Cardiac fibroblast (primary cell): ENCODE data around the gene FSTL5.

Experiments used
- DNase-seq, 2 donors: peaks; one replicate each; pipeline versions ENCODE4 v3.0.0 to v3.0.0-alpha.2; 2010; ENCODE audit warnings: low read depth in 2 of 2
- H3K4me3 ChIP-seq, 2 donors: replicated peaks in 1 of 2; 1 replicate in 1 of 2; 2 replicates in 1 of 2; pipeline ENCODE4 v1.5.1; 2011; ENCODE audit warnings: low read depth in 2 of 2, low read length in 2 of 2, mild to moderate bottlenecking in 2 of 2, moderate library complexity in 1 of 2
- CTCF ChIP-seq: IDR thresholded peaks from one replicate; pipeline ENCODE4 v1.5.1; 2011; ENCODE audit warnings: low read depth, mild to moderate bottlenecking, low read length, inconsistent platforms

FSTL5 gene

DNA sequence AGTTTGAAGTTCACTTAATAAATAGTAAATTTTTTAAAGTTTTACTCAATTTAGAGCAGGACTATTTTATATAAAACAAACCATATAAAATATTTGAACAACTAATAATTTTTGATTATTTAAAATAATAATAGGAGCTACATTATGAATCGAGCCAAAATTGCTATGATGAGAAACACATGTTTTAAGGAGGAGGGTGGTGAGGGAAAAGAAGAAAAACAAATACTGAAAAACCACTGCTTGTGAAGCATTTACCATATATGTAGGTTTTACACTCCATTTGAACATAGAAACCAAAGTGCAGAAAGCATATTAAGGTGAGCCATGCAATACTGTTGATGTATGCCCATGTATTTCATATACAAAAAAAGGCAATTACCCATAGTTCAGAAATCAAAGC lies 448.9 kb downstream of the FSTL5 start:
- no peak for TF ChIP-seq CTCF
- H3K4me3 ChIP-seq: no peak overlapping the region
- DNase-seq: no peak

DNA sequence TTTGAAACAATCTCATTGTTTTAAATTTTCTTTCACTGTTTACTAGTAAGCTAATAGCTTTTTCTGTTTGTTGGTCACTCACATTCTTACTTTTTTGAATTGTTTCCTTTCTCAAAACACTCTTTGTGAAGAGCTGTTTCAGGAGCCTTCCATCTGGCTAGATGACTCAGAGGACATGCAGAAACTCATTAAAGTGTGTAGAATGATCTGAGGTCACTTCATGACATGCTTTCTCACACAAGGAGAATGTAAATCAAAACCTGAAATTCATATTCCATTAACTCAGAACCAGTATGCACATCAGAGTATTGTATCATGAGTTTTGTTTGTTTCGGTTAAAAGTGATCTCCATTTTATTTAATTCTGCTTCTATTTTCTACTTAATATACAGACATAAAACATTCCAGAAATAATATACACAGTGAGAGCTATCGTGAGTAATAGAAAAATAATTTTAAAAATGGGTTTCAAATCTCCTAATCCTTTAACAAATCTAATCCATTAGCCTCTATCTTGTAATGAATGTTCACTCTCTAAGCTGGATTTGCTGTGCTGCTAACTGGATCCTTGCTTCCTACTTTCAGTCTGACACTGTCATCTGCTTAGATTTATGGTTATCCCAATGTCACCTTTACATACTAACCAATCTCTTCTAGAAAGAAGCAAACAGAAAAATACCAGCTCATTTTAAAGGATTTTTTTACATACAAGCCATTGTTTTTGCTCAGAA lies 449.6 kb downstream of the FSTL5 start:
- TF ChIP-seq CTCF: no peak
- H3K4me3 ChIP-seq: no peak overlapping the region
- DNase-seq: peak in 1 of 2 donors; percentile 2

DNA sequence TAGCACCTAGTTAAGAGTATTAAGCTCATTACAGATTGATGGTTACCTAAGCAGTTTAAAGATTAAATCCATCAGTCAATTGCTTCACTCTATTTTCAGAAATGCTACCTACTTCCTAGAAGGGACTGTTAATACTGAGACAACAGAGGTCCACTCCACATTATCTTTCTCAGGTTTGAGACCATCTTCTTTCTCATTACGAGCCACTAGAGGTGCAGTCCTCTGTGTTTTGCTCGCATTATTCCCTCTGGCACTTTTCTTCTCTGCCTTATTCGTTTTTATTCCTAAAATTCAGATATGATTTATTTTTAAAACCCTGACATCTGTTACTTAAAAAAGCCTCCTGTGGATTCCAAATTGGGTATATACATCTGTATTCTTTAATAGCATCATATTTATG lies 459.1 kb downstream of the FSTL5 start:
- H3K4me3 ChIP-seq: no peak overlapping the region
- TF ChIP-seq CTCF: no peak
- no peak for DNase-seq

DNA sequence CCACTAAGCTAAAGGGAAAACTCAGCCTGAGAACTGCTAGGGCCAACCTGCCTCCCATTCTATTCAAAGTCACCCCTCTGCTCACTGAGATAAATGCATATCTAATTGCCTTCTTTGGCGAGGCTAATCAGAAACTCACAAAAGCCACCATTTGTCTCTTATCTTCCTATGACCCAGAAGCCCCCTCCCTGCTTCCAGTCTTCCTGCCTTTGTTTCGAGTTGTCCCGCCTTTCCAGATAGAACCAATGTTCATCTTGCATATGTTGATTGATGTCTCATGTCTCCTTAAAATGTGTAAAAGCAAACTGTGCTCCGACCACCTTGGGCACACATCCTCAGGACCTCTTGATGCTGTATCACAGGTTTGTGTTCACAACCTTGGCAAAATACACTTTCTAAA lies 459.8 kb downstream of the FSTL5 start:
- no peak for DNase-seq

GRCh38 chr4:161702287-161702686 lies 461.5 kb downstream of the FSTL5 start:
- no peak overlapping the region for H3K4me3 ChIP-seq
- no peak for TF ChIP-seq CTCF
- no peak for DNase-seq

More for the DNA sequence above, 459.8 kb downstream of the FSTL5 start:
- no peak for TF ChIP-seq CTCF
- no peak overlapping the region for H3K4me3 ChIP-seq

GRCh38 chr4:161696944-161697343 lies 466.9 kb downstream of the FSTL5 start:
- no peak for DNase-seq
- H3K4me3 ChIP-seq: no peak overlapping the region
- no peak for TF ChIP-seq CTCF

- TF ChIP-seq CTCF: no peak
- no peak overlapping the region for H3K4me3 ChIP-seq
- no peak for DNase-seq
Observed at GRCh38 chr4:161680146-161680545, 483.7 kb downstream of the FSTL5 start.
